ENCODE results near the gene SLC16A9.
A peak's percentile ranks its signal among the peaks of the same experiment; 100 is the strongest.
"Not testable (repeated sequence)": the region's sequence is repeated elsewhere in the genome, so short reads cannot be mapped to it uniquely, and the experiment has no call there.

The SLC16A9 gene

GRCh38 chr10:59709395-59710125 is at the start of gene SLC16A9:
Gene SLC16A9, minus strand, starts transcription at chr10:59709850. Its CDS starts 25,559 bp downstream, at chr10:59684291.
- DNase-seq (ENCODE audit: low spot score), result peak; percentile 65

DNA sequence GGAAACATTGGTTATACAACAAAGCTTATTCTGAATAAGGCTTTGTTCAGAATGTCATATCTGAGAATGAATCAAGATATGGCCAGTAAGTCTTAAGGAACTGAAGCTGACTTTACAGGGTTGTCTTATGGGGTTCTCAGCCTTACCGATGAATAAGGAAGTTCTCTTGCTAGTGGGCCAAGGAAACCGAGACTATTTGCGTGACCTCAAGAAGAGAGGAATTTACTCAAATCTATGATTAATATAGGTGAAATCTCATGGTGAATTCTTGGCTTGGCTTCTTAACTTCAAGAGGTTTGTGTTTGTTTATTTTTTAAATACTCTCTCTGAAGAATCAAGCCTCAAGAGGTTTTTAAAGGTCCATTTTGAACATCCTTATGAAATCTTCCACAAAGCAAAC is 48.3 kb upstream of the SLC16A9 start:
- DNase-seq (ENCODE audit: low spot score), result no peak

DNA sequence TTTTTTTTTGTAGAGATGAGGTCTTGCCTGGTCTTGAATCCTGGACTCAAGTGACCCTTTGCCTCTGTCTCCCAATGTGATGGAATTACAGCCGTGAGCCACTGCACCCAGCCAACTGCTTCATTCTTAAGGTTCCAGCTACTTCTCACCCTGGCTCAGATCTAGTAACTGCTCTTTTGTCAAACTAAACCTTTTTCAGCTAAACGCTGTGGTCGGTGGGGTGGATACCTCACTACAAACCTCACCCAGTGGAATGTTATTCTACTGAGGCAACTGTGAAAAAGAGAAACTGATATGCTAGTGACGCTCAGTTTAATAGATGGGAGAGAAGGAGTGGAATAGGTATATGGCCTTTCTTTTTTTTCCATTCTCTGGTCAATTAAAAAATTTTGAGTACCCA is 45.3 kb upstream of the SLC16A9 start:
- DNase-seq (ENCODE audit: low spot score), result no peak

GRCh38 chr10:59753267-59753666 is 43.6 kb upstream of the SLC16A9 start, which contains the start of gene MRLN:
Gene MRLN, minus strand, starts transcription at chr10:59753455.
- DNase-seq (ENCODE audit: low spot score), result no peak

- no peak for DNase-seq (ENCODE audit: low spot score)
Observed at GRCh38 chr10:59752278-59752940, 42.8 kb upstream of the SLC16A9 start.

- DNase-seq (ENCODE audit: low spot score), result no peak
Observed at GRCh38 chr10:59750155-59750945, 40.7 kb upstream of the SLC16A9 start.

DNA sequence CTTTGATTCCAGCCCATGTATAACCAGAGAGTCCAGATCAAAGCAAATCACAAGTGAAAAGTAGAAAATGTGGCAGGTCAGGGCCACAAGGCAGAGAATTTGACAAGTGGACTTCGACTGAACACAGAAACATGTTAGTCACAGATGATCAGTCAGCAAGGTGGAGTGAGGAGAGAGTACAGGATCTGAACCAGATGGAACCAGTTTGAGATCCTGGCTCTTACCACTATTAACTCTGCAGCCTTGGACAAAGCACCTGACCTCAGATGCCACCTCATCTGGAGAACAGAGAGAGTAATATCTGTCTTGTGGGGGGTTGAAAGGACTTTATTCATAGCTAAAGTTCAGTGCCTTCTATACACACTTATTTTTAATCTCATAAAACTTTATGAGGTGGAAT is 39.2 kb upstream of the SLC16A9 start:
- no peak for DNase-seq (ENCODE audit: low spot score)

- no peak for DNase-seq (ENCODE audit: low spot score)
Observed at GRCh38 chr10:59745163-59745650, 35.6 kb upstream of the SLC16A9 start.

DNA sequence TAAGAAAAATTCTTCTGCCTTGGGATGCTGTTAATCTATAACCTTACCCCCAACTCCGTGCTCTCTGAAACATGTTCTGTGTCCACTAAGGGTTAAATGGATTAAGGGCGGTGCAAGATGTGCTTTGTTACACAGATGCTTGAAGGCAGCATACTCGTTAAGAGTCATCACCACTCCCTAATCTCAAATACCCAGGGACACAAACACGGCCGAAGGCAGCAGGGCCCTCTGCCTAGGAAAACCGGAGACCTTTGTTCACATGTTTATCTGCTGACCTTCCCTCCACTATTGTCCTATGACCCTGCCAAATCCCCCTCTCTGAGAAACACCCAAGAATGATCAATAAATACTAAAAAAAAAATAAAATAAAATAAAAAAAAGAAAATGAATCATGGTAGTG is 35.1 kb upstream of the SLC16A9 start:
- DNase-seq (ENCODE audit: low spot score), result not testable (repeated sequence)

DNA sequence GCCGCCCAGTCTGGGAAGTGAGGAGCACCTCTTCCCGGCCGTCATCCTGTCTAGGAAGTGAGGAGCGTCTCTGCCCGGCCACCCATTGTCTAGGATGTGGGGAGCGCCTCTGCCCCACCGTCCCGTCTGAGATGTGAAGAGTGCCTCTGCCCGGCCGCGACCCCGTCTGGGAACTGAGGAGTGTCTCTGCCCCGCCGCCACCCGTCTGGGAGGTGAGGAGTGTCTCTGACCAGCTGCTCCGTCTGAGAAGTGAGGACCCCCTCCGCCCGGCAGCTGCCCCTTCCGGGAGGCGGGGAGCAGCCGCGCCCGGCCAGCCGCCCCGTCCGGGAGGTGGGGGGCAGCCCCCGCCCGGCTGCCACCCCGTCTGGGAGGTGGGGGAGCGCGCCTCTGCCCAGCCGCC is 34.5 kb upstream of the SLC16A9 start:
- not testable (repeated sequence) for DNase-seq (ENCODE audit: low spot score)

DNA sequence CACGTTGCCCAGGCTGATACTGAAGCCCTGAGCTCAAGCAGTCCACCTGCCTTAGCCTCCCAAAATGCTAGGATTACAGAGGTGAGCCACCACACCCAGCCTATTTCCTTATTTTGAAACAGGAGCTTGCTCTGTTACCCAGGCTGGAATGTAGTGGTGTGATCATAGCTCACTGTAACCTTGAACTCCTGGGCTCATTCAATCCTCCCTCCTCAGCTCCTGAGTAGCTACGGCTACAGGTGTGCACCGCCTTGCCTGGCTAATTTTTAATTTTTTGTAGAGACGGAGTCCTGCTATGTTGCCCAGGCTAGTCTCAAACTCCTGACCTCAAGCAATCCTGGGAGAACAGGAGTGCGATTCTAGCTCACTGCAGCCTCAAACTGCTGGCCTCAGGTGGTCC is 31.9 kb upstream of the SLC16A9 start:
- no peak for DNase-seq (ENCODE audit: low spot score)

DNA sequence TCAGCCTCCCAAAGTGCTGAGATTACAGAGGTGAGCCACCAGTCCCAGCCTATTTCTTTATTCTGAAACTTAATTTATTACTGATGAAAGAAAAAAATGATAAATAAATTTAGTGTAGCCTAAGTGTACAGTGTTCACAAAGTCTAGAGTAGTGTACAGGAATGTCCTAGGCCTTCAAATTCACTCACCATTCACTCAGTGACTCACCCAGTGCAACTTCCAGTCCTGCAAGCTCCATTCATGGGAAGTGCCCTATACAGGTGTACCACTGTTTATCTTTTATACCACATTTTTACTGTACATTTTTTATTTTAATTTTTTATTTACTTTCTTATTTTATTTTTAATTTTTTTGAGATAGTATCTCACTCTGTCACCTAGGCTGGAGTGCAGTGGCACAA is 31.4 kb upstream of the SLC16A9 start:
- no peak for DNase-seq (ENCODE audit: low spot score)

DNA sequence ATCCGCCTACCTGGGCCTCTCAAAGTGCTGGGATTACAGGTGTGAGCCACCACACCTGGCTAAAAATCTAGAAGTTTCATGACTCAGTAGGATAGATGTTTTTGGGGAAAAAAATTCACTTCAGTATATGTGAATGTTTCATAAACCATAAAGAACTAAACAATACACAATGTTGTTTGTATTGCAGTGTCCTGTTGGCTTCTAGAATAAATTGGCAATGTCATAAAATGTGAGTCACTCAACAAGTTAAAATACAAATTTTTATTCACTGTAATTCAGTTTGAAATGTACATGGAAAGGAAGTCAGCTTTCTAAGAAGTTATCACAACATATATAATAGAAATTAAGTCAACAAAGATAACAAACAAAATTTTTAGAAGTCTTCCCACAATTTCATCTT is 27.1 kb upstream of the SLC16A9 start:
- no peak for DNase-seq (ENCODE audit: low spot score)

DNA sequence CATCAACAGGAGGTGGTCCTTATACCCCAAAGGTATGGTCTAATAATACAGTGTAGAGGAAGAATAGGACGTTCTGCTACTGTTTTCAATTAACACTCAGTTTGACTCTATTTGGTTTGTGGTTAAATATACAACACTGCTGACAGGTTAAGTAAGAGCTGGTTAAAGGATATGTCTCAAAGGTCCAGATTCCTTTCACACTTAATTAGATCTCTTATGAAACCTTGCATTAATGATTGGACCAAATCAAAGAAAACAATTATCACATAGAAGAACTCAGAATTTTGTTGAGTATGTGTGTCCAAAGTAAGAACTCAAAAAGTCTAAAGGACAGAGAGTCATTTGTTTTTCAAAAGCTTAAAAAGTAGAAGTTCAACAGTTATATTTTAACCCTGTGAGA is 25.6 kb upstream of the SLC16A9 start:
- no peak for DNase-seq (ENCODE audit: low spot score)

DNA sequence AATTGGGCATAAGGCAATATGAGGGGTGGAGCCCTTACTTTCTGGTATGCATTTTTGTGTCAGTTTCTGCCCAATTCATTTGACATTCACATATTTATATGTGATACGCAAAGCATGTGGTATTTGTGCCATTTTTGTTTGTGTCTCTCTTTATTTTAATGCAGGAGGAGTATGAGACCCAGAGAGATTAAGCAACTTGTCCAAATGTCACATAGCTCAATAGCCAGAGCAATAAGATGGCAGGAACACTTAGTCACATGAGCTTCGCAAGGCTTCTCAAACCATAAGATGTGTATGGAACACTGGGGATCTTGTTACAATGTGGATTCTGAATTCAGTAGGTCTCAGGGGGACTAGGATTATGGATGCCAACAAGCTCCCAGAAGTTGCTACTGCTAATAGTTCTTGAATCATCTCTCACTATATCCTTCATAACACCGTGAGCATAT is 24.4 kb upstream of the SLC16A9 start:
- no peak for DNase-seq (ENCODE audit: low spot score)

DNA sequence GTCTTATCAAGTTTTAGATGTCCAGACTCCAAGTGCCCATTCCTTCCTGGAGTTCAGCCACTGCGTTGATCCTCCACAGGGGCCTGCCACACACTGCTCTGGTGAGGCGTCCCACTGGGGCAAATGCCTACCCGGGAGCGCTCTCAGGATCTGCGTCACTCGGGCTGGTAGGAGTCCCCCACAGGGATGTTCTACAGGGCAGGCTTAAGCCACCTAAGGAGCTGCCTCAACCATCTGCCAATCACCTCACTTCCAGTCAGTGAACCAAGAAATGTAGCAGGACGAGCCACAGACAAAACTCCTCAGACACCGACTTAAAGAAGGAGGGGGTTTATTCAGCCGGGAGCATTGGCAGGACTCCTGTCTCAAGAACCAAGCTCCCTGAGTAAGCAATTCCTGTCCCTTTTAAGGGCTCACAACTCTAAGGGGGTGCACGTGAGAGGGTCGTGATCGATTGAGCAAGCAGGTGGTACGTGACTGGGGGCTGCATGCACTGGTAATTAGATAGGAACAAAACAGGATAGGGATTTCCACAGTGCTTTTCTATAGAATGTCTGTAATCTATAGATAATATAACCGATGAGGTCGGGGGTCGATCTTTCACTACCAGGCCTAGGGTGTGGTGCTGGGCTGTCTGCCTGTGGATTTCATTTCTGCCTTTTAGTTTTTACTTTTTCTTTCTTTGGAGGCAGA is 23.8 kb upstream of the SLC16A9 start:
- DNase-seq (ENCODE audit: low spot score), result not testable (repeated sequence)

- not testable (repeated sequence) for DNase-seq (ENCODE audit: low spot score)
Observed at GRCh38 chr10:59732849-59733248, 23.2 kb upstream of the SLC16A9 start.

DNA sequence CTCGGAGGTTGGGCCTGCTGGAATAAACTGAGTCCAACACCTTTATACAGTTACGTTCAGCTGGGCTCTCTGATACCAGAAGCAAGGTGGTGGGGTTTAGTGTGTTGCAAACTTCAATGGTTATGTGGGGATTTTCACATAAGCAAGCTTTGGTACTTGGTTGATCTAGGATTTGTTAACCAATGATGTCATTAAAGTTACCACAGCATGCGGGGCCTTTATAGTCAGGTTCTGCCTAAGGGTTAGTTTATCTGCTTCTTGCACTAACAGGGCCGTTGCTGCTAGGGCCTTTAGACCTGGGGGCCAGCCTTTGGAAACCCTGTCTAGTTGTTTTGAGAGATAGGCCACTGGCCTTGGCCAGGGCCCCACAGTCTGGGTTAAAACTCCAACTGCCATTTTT is 19.5 kb upstream of the SLC16A9 start:
- not testable (repeated sequence) for DNase-seq (ENCODE audit: low spot score)

GRCh38 chr10:59724098-59724938 is 14.7 kb upstream of the SLC16A9 start:
- DNase-seq (ENCODE audit: low spot score), result no peak

DNA sequence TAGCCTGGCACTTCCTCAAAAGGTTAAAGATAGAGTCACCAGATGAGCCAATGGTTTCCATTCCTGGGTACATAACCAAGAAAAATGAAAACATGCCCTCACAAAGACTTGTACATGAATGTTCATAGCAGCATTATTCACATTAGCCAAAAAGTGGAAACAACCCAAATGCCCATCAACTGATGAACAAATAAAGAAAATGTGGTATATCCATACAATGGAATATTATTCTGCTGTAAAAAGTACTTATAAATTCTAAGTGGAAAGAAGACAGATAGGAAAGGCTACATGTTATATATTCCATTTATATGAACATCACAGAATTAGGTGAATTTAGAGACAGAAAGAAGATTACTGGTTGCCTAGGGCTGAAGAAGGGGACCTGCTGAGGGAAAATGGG is 10.7 kb upstream of the SLC16A9 start:
- DNase-seq (ENCODE audit: low spot score), result no peak

DNA sequence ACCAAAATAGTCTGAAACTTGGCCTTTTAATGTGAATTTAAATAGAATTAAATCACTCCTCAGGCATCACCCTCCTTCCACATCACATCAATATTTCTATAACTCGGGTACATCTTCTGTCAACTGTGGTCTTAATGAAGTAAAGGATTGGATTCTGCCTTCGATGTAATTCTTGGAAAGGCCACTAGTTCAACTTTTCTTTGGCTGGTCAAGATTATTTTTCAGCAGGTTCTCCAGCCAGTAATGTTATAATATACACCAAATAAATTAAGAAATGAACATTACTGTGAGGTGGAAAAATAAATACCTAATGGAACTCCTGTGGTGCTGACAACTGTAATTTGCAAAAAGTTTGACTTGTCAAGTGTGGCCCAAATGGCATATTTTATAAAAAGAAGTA is 9.7 kb upstream of the SLC16A9 start:
- DNase-seq (ENCODE audit: low spot score), result no peak

All from HuH-7 (cell line).